ENCODE results near the gene CAMK2G. TPM values are rescaled to one million over a fixed set of nuclear protein-coding genes. Genes with fewer than 3 reads are reported as not detected.
"Not testable (repeated sequence)": the region's sequence is repeated elsewhere in the genome, so short reads cannot be mapped to it uniquely, and the experiment has no call there.

The CAMK2G gene
- total RNA-seq, 1 donor from 2014 or later, result 24.9 TPM

- Mint-ChIP-seq H3K4me1 (ENCODE audit: unreplicated experiment) (no peaks in the 10 kb centered on the region), H3K27ac (no peak overlapping the region), H3K27me3 (no peaks in the 10 kb centered on the region)
Measured at GRCh38 chr10:73798927-73799560, 75.3 kb downstream of the CAMK2G start.

GRCh38 chr10:73798087-73798486 is 76.3 kb downstream of the CAMK2G start:
- Mint-ChIP-seq H3K9me3 (no peaks in the 10 kb centered on the region), H3K4me1 (ENCODE audit: unreplicated experiment) (no peaks in the 10 kb centered on the region), H3K27ac (no peak overlapping the region), H3K36me3 (peaks cover 17% of the 10 kb centered on the region), H3K4me3 (no peak overlapping the region), H3K27me3 (no peaks in the 10 kb centered on the region)
- DNase-seq (ENCODE audit: extremely low spot score, unreplicated experiment), result no peak
- TF ChIP-seq, protein P1, sequence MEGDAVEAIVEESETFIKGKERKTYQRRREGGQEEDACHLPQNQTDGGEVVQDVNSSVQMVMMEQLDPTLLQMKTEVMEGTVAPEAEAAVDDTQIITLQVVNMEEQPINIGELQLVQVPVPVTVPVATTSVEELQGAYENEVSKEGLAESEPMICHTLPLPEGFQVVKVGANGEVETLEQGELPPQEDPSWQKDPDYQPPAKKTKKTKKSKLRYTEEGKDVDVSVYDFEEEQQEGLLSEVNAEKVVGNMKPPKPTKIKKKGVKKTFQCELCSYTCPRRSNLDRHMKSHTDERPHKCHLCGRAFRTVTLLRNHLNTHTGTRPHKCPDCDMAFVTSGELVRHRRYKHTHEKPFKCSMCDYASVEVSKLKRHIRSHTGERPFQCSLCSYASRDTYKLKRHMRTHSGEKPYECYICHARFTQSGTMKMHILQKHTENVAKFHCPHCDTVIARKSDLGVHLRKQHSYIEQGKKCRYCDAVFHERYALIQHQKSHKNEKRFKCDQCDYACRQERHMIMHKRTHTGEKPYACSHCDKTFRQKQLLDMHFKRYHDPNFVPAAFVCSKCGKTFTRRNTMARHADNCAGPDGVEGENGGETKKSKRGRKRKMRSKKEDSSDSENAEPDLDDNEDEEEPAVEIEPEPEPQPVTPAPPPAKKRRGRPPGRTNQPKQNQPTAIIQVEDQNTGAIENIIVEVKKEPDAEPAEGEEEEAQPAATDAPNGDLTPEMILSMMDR (conservative IDR thresholded peaks at IDR 0.05), result no peak

More at GRCh38 chr10:73798927-73799560, 75.3 kb downstream of the CAMK2G start:
- peaks cover 20% of the 10 kb centered on the region for H3K36me3 Mint-ChIP-seq
- no peak overlapping the region for H3K4me3 Mint-ChIP-seq
- no peak for DNase-seq (ENCODE audit: extremely low spot score, unreplicated experiment)
- TF ChIP-seq, protein P1 (conservative IDR thresholded peaks at IDR 0.05), result no peak
- H3K9me3 Mint-ChIP-seq, result no peaks in the 10 kb centered on the region

GRCh38 chr10:73797324-73798025 is 76.9 kb downstream of the CAMK2G start:
- H3K27ac Mint-ChIP-seq, result no peak overlapping the region
- H3K27me3 Mint-ChIP-seq, result no peaks in the 10 kb centered on the region
- no peak overlapping the region for H3K4me3 Mint-ChIP-seq
- H3K9me3 Mint-ChIP-seq, result no peaks in the 10 kb centered on the region
- H3K36me3 Mint-ChIP-seq, result peaks cover 17% of the 10 kb centered on the region
- TF ChIP-seq, protein P1 (conservative IDR thresholded peaks at IDR 0.05), result no peak
- H3K4me1 Mint-ChIP-seq (ENCODE audit: unreplicated experiment), result no peaks in the 10 kb centered on the region
- no peak for DNase-seq (ENCODE audit: extremely low spot score, unreplicated experiment)

GRCh38 chr10:73796766-73797165 is 77.6 kb downstream of the CAMK2G start:
- H3K36me3 Mint-ChIP-seq, result peaks cover 17% of the 10 kb centered on the region
- H3K27me3 Mint-ChIP-seq, result no peaks in the 10 kb centered on the region
- H3K4me3 Mint-ChIP-seq, result no peak overlapping the region
- TF ChIP-seq, protein P1 (conservative IDR thresholded peaks at IDR 0.05), result no peak
- no peaks in the 10 kb centered on the region for H3K4me1 Mint-ChIP-seq (ENCODE audit: unreplicated experiment)
- H3K27ac Mint-ChIP-seq, result no peak overlapping the region
- no peak for DNase-seq (ENCODE audit: extremely low spot score, unreplicated experiment)
- no peaks in the 10 kb centered on the region for H3K9me3 Mint-ChIP-seq

DNA sequence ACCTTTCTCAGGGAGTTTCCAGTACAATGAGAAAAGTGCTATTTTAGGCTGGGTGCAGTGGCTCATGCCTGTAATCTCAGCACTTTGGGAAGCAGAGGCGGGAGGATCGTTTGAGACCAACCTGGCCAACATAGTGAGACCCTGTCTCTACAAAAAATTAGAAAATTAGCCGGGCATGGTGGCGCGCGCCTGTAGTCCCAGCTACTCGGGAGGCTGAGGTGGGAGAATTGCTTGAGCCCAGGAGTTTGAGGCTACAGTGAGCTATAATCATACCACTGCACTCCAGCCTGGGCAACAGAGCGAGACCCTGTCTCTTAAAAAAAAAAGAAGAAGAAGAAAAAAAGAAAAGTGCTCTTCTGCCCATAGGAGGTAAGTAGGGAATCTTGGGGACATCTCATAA is 78.3 kb downstream of the CAMK2G start:
- not testable (repeated sequence) for H3K27me3 Mint-ChIP-seq; H3K4me3 Mint-ChIP-seq; H3K4me1 Mint-ChIP-seq (ENCODE audit: unreplicated experiment); H3K9me3 Mint-ChIP-seq; DNase-seq (ENCODE audit: extremely low spot score, unreplicated experiment); H3K27ac Mint-ChIP-seq
- peaks cover 17% of the 10 kb centered on the region for H3K36me3 Mint-ChIP-seq

DNA sequence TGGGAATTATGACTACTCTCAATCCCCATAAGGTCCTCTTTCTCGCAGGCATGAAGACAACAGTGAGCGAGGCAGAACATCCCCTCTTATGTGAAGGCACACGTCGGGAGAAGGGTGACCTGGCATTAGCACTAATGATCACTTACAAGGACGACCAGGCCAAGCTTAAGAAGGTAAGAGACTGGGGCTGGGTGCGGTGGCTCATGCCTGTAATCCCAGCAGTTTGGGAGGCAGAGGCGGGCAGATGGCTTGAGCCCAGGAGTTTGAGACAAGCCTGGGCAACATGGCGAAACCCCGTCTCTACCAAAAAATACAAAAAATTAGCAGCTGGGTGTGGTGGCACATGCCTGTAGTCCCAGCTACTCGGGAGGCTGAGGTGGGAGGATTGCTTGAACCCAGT is 78.9 kb downstream of the CAMK2G start:
- peaks cover 17% of the 10 kb centered on the region for H3K36me3 Mint-ChIP-seq
- H3K27ac Mint-ChIP-seq; H3K27me3 Mint-ChIP-seq; DNase-seq (ENCODE audit: extremely low spot score, unreplicated experiment); H3K4me1 Mint-ChIP-seq (ENCODE audit: unreplicated experiment); H3K4me3 Mint-ChIP-seq; H3K9me3 Mint-ChIP-seq: not testable (repeated sequence)
